ENCODE results near the gene HDAC4. TPM values are rescaled to one million over a fixed set of nuclear protein-coding genes. Genes with fewer than 3 reads are reported as not detected.

HDAC4 gene
- total and polyA plus RNA-seq, 2 of the 8 experiments (the other 6 are each of a cell fraction or from before 2014, with no cell fraction given): 15.4 to 31.5 TPM

GRCh38 chr2:239165206-239165831 is 235.5 kb downstream of the HDAC4 start (continued):
- TF ChIP-seq CTBP2 (IDR thresholded peaks at IDR 0.05; ENCODE audit: borderline replicate concordance, insufficient read depth, insufficient read length, low read length) (no peak), POU5F1 (IDR thresholded peaks at IDR 0.05; ENCODE audit: low read depth, low read length) (no peak)

All from H1 (cell line).